PC-9 (cell line): ENCODE results near the gene CHP1. TPM values are rescaled to one million over a fixed set of nuclear protein-coding genes. Genes with fewer than 3 reads are reported as not detected.
"Not testable (repeated sequence)": the region's sequence is repeated elsewhere in the genome, so short reads cannot be mapped to it uniquely, and the experiment has no call there.

Experiments used
- BruUV-seq: library from RNA; stranded (reverse); fragments of 400-500 nt; replicated peaks from 2 replicates; lab custom pipeline; 2021; lab: Mats Ljungman, UMichigan
- CTCF ChIA-PET: fragments of 300-600 bp; sonication (Branson Sonifier 250); formaldehyde crosslinking; loops from one replicate; lab custom pipeline; 2022; ENCODE audit warnings: antibody characterized with exemption; lab: Charles Lee
- POLR2A ChIA-PET: fragments of 300-600 bp; sonication (Branson Sonifier 250); formaldehyde crosslinking; loops from one replicate; lab custom pipeline; 2022; ENCODE audit warnings: antibody characterized with exemption; ENCODE audit not compliant: unreplicated experiment; lab: Charles Lee
- DNase-seq, 2 experiments: peaks; one replicate each; pipeline versions ENCODE4 v3.0.0 to v3.0.0-alpha.2; 2015 to 2022; ENCODE audit warnings: mixed read lengths in 1 of 2
- H2AFZ ChIP-seq: fragments of 200-600 bp; sonication (generic); 2 replicates; pipeline ENCODE4 v1.8.1; 2017; ENCODE audit warnings: antibody characterized with exemption
- H3F3A ChIP-seq: fragments of 200-600 bp; sonication (generic); 2 replicates; pipeline ENCODE4 v1.8.1; 2017; ENCODE audit warnings: antibody characterized with exemption, mild to moderate bottlenecking, low read depth; ENCODE audit not compliant: insufficient read depth
- H3K27ac ChIP-seq: fragments of 200-600 bp; sonication (generic); 2 replicates; pipeline ENCODE4 v1.6.1; 2016; ENCODE audit warnings: mixed run types
- H3K27me3 ChIP-seq: fragments of 200-600 bp; sonication (generic); 2 replicates; pipeline ENCODE4 v1.6.1; 2016; ENCODE audit warnings: low read depth, mixed run types; ENCODE audit not compliant: insufficient read depth
- H3K36me3 ChIP-seq: fragments of 200-600 bp; sonication (generic); 2 replicates; pipeline ENCODE4 v1.6.1; 2016; ENCODE audit warnings: low read depth, mixed run types
- H3K4me1 ChIP-seq: fragments of 200-600 bp; sonication (generic); replicated peaks from 2 replicates; pipeline ENCODE4 v1.6.1; 2016; ENCODE audit warnings: mixed run types; ENCODE audit not compliant: insufficient read depth
- H3K4me2 ChIP-seq: fragments of 200-600 bp; sonication (generic); 2 replicates; pipeline ENCODE4 v1.6.1; 2017; ENCODE audit warnings: mixed run types
- H3K4me3 ChIP-seq: fragments of 200-600 bp; sonication (generic); 2 replicates; pipeline ENCODE4 v1.6.1; 2016; ENCODE audit warnings: mixed run types
- H3K79me2 ChIP-seq: fragments of 200-600 bp; sonication (generic); 2 replicates; pipeline ENCODE4 v1.6.1; 2017; ENCODE audit warnings: low read depth, mixed run types
- H3K9me2 ChIP-seq: fragments of 200-600 bp; sonication (generic); 2 replicates; pipeline ENCODE4 v1.8.1; 2017; ENCODE audit warnings: mild to moderate bottlenecking; ENCODE audit not compliant: insufficient read depth
- H3K9me3 ChIP-seq: fragments of 200-600 bp; sonication (generic); 2 replicates; pipeline ENCODE4 v1.8.1; 2016; ENCODE audit warnings: low read depth; ENCODE audit not compliant: insufficient read depth
- H4K20me1 ChIP-seq: fragments of 200-600 bp; sonication (generic); 2 replicates; pipeline ENCODE4 v1.8.1; 2017; ENCODE audit not compliant: insufficient read depth
- CTCF ChIP-seq: fragments of 200-600 bp; sonication (generic); conservative IDR thresholded peaks from 2 replicates; pipeline ENCODE4 v1.6.1; 2017; ENCODE audit warnings: mixed run types, antibody characterized with exemption, mild to moderate bottlenecking, moderate library complexity
- EZH2 ChIP-seq: fragments of 200-600 bp; sonication (generic); IDR thresholded peaks from 2 replicates; pipeline ENCODE4 v1.8.0; 2017; ENCODE audit warnings: antibody characterized with exemption, low read depth
- intact Hi-C: fragments of 100-400 bp; cut with micrococcal nuclease; formaldehyde crosslinking; loops from one replicate; pipeline ENCODE4 v1.10.0; 2022; ENCODE audit not compliant: unreplicated experiment
- total RNA-seq: library from RNA; stranded (reverse); gene quantifications from 2 replicates; pipeline ENCODE4 v1.2.3, GENCODE V29; 2021

CHP1 gene
- total RNA-seq, 1 experiment from 2014 or later: 199 TPM

GRCh38 chr15:41256577-41257038 is 25.5 kb downstream of the CHP1 start:
- no peak overlapping the region for H3K4me3 ChIP-seq
- peaks cover 54% of the 10 kb centered on the region for H3F3A ChIP-seq
- peaks cover 28% of the 10 kb centered on the region; the same call in 1 of the 2 replicates for H3K79me2 ChIP-seq
- TF ChIP-seq CTCF (no peak), EZH2 (no peak)
- 0 out of 2 replicates have a peak, but pooled peaks cover 9% of the 10 kb centered on the region for H3K36me3 ChIP-seq
- H3K27ac ChIP-seq: peak overlapping the region; percentile 89
- no peaks in the 10 kb centered on the region for H3K9me2 ChIP-seq
- peaks cover 62% of the 10 kb centered on the region for H3K4me1 ChIP-seq
- no peaks in the 10 kb centered on the region for H3K9me3 ChIP-seq
- intact Hi-C loops: no loop called here
- ChIA-PET POLR2A (interaction anchor here (0.7 kb wide), 1 partner anchor 576 kb away, joined by 3 read pairs; no protein-coding TSS in a partner anchor), CTCF (no interaction called here)
- no peaks in the 10 kb centered on the region for H3K27me3 ChIP-seq
- BruUV-seq: no TSS peak
- H3K4me2 ChIP-seq: peak overlapping the region; percentile 70
- peak; percentile 58 to 93 for DNase-seq
- H4K20me1 ChIP-seq: no peaks in the 10 kb centered on the region
- no peak overlapping the region for H2AFZ ChIP-seq

- TSS peak; percentile 11 for BruUV-seq
- TF ChIP-seq EZH2 (no peak), CTCF (no peak)
- Histone ChIP-seq H3K36me3 (peaks cover 22% of the 10 kb centered on the region), H3K9me2 (no peaks in the 10 kb centered on the region), H2AFZ (no peak overlapping the region), H3K4me2 (peak overlapping the region; percentile 70), H3F3A (peaks cover 54% of the 10 kb centered on the region), H4K20me1 (no peaks in the 10 kb centered on the region), H3K79me2 (peaks cover 23% of the 10 kb centered on the region; the same call in 1 of the 2 replicates), H3K4me3 (peak overlapping the region; percentile 37; the same call in 1 of the 2 replicates), H3K9me3 (no peaks in the 10 kb centered on the region), H3K4me1 (peaks cover 62% of the 10 kb centered on the region), H3K27me3 (no peaks in the 10 kb centered on the region), H3K27ac (peak overlapping the region; percentile 89)
- DNase-seq: peak; percentile 47 to 96
- ChIA-PET POLR2A (interaction anchor here (0.5 to 1.2 kb wide), 3 partner anchors 9 to 58 kb away, joined by 3 to 33 read pairs (median 8); no protein-coding TSS in a partner anchor), CTCF (interaction anchor here (0.6 kb wide), 2 partner anchors 37 to 329 kb away, joined by 3 to 27 read pairs; no protein-coding TSS in a partner anchor)
- intact Hi-C loops: no loop called here
Measured at GRCh38 chr15:41258750-41259471, 27.8 kb downstream of the CHP1 start.

GRCh38 chr15:41259546-41260189 is 28.6 kb downstream of the CHP1 start:
- H3K4me1 ChIP-seq: peaks cover 62% of the 10 kb centered on the region
- intact Hi-C loops: no loop called here
- no peak for DNase-seq
- peaks cover 26% of the 10 kb centered on the region for H3K36me3 ChIP-seq
- H3K4me3 ChIP-seq: no peak overlapping the region
- TSS peak; percentile 97 for BruUV-seq
- peak overlapping the region; percentile 70 for H3K4me2 ChIP-seq
- peaks cover 16% of the 10 kb centered on the region; the same call in 1 of the 2 replicates for H3K79me2 ChIP-seq
- TF ChIP-seq EZH2 (no peak), CTCF (no peak)
- H3K27ac ChIP-seq: peak overlapping the region; percentile 89
- H3K9me2 ChIP-seq: no peaks in the 10 kb centered on the region
- H3K27me3 ChIP-seq: no peaks in the 10 kb centered on the region
- H3F3A ChIP-seq: peaks cover 54% of the 10 kb centered on the region
- ChIA-PET POLR2A (interaction anchor here (0.5 to 1.2 kb wide), 4 partner anchors 10 to 401 kb away, joined by 3 to 33 read pairs (median 6); no protein-coding TSS in a partner anchor), CTCF (interaction anchor here (0.6 to 0.7 kb wide), 5 partner anchors 73 to 1989 kb away, joined by 3 to 27 read pairs (median 7); no protein-coding TSS in a partner anchor)
- no peaks in the 10 kb centered on the region for H4K20me1 ChIP-seq
- H3K9me3 ChIP-seq: no peaks in the 10 kb centered on the region
- H2AFZ ChIP-seq: no peak overlapping the region

GRCh38 chr15:41260924-41261323 is 29.9 kb downstream of the CHP1 start:
- DNase-seq, POLR2A ChIA-PET, H3K9me3 ChIP-seq, H3K27me3 ChIP-seq, H4K20me1 ChIP-seq, BruUV-seq, H3K4me2 ChIP-seq, H2AFZ ChIP-seq, H3K4me3 ChIP-seq, H3K9me2 ChIP-seq, CTCF ChIA-PET, intact Hi-C loops: not testable (repeated sequence)
- Histone ChIP-seq H3K79me2 (peaks cover 12% of the 10 kb centered on the region; the same call in 1 of the 2 replicates), H3K27ac (peak overlapping the region; percentile 89), H3F3A (peaks cover 45% of the 10 kb centered on the region), H3K36me3 (peaks cover 24% of the 10 kb centered on the region), H3K4me1 (peaks cover 50% of the 10 kb centered on the region)
